ENCODE data around the gene FGD4.
"Not testable (repeated sequence)": the region's sequence is repeated elsewhere in the genome, so short reads cannot be mapped to it uniquely, and the experiment has no call there.

The FGD4 gene

DNA sequence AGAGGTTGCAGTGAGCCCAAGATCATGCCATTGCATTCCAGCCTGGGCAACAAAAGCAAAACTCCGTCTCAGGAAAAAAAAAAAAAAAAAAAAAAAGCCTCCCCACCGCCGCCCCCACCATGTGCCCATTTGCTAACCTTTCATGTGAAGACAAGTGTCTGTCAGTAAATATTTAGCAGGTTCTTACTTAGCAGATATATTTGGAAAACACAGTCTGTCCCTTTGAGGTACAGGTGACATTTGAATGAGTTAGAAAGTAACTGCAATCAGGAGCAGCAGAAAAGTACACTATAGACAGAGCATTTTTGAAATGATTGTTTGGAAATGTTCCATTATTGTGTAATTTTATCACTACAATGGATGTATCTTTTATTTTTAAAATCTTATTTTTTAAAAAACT lies 119.7 kb downstream of the FGD4 start:
- no peak for DNase-seq (ENCODE audit: low read depth in 3 of 3)

DNA sequence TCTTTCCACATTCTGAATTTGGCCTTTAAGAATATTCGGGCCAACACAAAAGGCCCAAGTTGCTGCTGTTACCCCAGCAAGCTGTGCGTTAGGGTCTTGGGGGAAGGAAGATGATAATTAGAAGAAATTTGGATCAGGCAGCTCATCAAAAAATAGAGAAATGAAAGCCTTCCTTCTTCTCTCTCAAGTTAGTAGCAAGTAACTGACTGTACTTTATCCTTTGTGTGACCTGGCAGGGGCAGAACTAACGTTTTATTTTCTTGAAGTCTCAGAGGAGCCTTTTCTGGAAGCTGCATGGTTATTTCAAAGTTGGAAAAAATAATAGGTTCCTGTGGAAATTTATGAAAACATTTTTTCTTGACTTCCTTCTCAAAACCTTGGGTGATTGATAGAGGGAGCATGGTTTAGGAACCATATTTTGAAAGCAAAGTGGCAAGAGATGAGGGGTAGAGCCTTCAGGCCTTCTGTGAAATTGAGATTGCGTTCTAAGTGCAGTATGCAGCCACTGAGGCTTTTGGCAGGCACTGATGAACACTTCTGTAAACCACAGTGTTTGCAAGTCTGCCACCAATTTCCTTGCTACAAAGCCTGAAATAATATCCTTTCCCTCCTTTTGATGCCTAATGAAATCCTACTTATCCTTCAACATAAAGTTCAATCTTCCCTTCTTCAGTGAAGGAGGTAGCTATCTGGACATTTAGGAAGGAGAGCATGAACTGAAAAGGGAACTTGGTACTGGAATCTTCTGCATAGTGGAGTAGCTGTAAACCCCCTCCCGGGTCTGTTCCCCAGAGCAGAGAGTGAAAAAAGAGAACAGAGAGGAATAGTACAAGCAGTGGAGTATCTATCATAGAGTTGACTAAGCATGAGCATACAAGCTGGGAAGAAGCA lies 123.2 kb downstream of the FGD4 start:
- DNase-seq (ENCODE audit: low read depth in 3 of 3), result no peak

DNA sequence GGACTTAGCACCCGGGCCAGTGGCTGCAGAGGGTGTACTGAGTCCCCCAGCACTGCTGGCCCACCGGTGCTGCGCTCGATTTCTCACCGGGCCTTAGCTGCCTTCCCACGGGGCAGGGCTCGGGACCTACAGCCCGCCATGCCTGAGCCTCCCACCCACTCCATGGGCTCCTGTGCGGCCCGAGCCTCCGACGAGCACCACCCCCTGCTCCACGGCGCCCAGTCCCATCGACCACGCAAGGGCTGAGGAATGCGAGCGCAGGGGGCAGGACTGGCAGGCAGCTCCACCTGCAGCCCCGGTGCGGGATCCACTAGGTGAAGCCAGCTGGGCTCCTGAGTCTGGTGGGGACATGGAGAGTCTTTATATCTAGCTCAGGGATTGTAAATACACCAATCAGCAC lies 126.4 kb downstream of the FGD4 start:
- not testable (repeated sequence) for DNase-seq (ENCODE audit: low read depth in 3 of 3)

DNA sequence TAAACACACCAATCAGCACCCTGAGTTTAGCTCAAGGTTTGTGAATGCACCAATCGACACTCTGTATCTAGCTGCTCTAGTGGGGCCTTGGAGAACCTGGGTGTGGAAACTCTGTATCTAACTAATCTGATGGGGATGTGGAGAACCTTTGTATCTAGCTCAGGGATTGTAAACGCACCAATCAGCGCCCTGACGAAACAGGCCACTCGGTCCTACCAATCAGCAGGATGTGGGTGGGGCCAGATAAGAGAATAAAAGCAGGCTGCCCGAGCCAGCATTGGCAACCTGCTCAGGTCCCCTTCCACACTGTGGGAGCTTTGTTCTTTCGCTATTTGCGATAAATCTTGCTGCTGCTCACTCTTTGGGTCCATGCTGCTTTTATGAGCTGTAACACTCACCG lies 127.0 kb downstream of the FGD4 start:
- DNase-seq (ENCODE audit: low read depth in 3 of 3), result not testable (repeated sequence)

DNA sequence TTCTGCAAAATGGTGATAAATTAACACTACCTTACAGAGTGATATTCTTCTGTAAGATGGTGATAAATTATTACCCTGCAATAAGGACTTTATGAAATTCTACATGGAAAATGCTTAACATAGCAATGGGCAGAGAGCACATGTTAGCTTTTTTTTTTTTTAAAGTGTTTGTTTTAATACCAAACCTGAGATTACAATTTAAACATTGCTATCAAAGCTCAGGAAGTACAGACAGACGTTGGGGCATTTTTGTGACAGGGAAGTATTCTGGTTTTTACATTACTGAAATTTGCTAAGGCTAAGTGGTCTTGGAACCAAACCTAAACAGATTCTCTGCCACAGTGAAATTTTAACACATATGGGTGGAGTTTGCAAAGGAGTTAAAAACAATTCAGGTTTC lies 133.1 kb downstream of the FGD4 start:
- DNase-seq (ENCODE audit: low read depth in 3 of 3), result no peak

DNA sequence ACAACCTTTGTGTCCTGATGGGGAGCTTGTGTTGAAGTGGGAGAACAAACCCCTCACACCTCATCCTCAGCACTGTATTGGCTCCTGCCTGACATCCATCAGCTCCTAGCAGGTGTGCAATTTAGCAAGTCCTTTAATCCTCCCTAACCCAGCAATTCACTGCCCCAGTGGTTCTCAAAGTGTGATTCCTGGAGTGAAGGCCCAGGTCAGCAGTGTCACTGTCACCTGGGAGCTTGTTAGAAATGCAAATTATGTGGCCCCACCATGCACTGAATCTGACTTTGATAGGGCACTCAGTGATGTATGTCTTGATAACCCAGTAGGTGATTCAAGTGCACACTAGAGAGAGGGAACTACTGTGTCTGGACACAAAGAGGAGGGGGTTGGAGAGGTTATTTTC lies 133.6 kb downstream of the FGD4 start:
- DNase-seq (ENCODE audit: low read depth in 3 of 3), result no peak

DNA sequence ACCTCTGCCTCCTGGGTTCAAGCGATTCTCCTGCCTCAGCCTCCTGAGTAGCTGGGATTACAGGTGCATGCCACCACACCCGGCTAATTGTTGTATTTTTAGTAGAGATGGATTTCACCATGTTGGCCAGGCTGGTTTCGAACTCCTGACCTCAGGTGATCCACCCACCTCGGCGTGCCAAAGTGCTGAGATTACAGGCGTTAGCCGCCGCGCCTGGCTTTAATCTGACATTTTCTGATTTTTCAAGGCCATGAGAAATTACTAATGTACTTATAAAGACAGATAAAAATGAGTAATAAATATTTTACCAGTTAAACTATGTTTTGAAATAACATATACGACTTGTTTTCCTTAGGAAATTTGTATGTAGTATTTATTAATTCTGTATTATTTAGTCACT lies 134.1 kb downstream of the FGD4 start:
- DNase-seq (ENCODE audit: low read depth in 3 of 3), result not testable (repeated sequence)

DNA sequence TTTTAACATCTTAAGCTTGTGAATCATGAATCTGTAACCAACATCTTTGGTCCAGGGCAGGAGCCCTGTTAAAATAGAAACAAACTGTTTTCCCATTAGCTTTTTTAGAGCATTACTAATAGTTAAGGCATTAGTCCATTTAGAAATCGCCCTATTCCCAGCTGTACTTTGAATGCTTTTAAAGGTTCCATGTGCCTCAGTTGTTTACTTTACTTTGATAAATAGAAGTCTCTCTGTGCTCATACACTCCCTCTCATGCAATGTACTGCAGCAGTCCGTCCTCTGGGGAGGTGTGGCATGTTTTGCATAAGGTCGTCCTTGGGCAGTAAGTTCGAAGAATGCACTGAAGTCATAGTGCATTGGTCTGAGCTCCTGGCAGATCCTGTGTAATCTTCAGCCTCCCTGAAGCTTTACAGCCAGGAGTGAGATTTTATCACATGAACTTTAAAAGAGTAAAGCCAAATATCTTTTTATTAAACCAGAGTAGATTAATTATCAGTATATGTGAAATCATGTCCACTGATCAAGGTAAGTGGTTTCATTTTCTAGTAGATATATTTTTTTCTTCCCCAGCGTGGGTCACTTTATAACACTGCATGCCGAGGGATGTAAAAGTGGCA lies 134.7 kb downstream of the FGD4 start:
- DNase-seq (ENCODE audit: low read depth in 3 of 3), result no peak

DNA sequence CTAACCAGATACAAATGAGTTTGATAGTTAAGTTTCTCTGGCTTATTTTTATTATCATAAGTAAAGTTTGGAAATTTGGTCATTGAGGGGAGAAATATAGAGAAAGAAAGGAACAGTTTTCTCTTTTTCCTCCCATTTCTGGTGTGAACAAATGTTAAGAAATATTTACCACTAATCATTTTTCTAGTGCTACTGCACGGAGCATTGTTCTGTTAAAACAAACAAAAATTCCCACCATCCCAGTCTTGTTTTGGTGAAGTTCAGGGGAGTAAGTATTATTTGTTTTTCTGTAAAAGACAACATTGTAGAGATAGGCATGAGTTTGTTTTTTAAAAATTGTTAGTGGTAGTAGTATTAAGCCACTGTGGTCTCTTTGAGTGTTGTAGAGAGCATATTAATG lies 135.3 kb downstream of the FGD4 start:
- no peak for DNase-seq (ENCODE audit: low read depth in 3 of 3)

DNA sequence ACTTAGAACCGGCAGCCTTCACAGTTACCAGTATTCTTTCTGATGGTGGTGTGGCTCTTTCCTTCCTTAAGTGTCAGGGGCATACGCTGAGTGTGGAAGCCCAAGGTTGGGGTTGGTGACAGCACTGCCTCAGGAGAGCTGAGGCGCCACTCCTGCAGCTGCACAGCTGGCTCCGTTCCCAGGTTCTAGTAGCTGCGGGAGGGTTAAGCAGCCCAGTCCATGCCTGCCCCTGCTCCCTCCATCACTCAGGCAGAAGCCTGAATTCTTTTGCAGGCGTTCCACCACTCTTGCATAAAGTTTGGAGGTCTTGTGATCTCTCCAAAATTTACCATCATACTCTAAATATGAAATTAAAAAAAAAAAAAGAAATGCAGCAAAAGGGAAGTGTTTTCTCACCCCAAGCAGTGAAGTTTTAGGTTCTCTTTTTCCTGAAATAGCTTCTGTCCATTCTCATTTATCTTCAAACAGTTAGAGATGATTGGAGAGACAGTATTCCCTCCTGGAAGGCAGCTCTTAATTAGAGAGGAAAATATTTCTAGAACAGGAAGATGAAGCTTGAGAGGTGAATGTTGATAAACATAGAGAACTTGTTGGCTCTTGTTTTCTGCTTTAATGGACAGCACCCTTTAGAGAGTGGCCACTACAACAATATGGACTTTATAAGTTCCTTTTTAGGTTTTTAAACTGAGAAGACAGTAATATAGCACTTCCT lies 136.1 kb downstream of the FGD4 start:
- no peak for DNase-seq (ENCODE audit: low read depth in 3 of 3)

DNA sequence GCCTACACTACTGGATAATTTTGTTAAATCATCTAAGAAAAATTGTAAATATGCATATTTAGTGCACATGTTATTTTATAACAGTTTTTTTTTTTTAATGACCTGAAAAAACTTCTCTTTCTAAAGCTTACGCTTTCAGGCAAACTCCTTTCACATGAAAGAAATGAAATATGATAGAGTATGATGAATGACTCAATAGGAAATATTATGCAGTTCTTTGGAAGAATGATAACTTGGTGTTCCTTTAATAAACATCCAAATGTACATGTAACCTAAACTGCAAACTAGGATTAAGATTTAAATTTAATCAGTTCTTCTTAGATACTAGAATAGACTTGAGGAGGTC lies 136.6 kb downstream of the FGD4 start:
- DNase-seq (ENCODE audit: low read depth in 3 of 3), result no peak

DNA sequence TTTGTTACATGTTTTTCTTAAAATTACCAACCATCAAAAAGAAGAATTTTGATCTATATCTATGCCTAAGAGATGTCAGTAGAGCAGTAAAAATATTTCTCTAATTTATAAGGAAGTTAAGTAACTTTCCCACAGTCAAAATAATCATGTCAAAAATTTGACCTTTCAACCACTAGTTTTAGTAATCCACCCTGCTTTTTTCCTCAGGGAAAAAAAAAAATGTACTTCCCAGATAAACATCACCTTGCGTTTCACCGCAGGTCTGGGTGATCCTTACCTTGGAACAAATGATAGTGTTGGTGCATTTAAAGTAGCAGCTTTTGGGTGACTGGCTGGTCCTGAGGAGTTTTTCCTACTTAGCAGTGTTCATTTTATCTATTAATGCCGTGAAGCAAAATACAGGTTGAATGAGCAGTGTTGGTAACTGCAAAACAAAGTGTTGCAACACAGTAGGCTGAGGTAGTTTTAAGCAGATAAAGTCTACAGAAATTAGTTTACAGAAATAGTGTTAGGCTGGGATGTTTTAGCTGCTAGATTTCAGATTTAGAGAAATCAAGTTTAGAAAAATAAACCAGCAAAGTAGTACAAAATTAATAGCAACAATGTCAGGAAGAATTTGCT lies 142.5 kb downstream of the FGD4 start:
- DNase-seq (ENCODE audit: low read depth in 3 of 3), result no peak

DNA sequence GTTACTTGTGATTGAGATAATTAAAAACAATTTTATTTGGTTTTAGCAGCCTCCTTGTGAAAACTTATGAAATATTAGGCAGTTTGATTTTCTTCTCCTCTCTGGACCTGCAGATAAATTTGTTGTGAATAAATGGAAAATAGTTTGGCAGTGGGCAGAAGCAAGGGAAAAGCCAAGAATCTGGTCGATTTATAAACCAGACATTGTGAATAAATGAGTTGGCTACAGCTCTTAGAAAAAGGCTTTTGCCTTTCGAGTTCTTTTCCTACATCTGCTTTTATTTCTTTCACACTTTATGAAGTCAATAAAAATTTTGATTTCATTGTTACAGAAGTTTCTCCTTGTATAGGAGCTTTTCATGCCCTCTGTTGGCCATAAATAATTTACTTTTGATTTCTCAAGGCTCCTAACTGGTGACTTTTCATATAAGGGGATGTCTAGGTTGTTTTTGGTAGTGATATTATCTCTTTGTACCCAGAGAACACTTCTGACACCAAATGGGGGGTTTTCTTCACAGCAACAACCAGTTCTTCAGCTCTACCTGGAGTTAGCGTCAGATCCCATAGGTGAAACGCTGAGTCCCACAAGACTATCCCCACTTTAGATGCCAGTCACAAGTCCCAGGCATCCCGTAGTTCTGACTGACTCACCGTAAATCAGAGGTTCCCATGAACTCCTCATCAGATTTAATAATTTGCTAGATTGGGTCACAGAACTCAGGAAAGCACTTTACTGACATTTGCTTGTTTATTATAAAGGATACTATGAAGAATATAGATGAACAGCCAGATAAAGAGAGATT lies 143.3 kb downstream of the FGD4 start:
- no peak for DNase-seq (ENCODE audit: low read depth in 3 of 3)

DNA sequence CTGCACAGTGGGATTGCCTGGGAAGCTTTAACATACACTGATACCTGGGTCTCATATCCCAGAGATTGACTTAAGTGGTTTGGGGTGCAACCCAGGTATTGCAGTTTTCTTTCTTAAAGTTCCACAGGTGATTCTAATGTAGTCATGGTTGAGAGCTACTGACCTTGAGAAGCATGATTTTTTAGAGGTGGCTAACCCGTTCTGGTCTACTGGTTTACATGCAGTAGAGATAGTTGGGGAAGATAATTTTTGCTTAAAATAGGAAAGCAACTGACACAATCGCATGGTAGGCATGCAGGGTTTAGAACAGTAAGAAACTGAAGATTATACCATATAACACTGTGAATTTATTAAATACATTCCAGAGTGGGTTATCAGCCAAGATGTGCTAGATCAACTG lies 145.5 kb downstream of the FGD4 start:
- no peak for DNase-seq (ENCODE audit: low read depth in 3 of 3)

DNA sequence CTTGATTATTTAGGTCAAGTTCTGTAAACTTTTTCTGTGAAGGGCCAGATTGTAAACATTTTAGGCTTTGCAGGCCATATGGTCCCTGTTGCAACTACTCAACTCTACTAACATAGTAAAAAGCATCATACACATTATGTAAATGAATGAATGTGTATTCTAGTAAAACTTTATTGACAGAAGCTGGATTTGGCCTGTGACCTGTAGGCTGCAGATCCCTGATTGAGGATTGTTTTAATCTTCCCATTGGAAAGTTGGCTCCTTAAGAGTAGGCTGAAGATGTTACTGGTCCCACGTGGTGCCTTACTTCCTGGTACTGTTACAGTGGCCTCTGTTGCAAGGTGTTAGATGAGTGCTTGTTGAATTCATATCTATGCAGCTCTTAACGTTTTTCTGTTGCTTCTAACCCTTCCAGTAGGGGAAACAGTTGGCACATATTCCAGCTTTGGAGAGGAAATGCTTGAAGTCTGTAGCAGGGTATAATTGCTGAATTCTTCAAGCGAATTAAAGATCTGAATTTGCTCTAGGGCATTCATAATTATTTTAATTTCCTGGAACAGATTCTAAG lies 146.1 kb downstream of the FGD4 start:
- no peak for DNase-seq (ENCODE audit: low read depth in 3 of 3)

DNA sequence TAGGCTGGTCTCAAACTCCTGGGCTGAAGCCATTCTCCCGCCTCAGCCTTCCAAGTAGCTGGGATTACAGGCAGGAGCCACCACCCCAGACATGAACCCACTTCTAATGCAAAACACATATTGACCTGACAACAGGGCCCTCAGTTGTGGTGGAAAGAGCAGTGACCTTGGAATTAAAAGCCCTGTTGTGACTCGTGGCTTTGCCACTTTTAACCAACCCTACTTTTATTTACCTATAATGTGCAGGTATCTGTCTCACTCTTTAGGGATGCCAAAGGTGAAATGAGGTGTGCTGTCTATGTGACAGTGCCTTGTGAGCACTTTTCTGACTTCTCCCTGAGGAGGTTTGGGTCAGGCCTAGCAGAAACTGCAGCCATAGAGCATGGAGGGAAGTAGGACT lies 146.9 kb downstream of the FGD4 start:
- DNase-seq (ENCODE audit: low read depth in 3 of 3), result no peak

DNA sequence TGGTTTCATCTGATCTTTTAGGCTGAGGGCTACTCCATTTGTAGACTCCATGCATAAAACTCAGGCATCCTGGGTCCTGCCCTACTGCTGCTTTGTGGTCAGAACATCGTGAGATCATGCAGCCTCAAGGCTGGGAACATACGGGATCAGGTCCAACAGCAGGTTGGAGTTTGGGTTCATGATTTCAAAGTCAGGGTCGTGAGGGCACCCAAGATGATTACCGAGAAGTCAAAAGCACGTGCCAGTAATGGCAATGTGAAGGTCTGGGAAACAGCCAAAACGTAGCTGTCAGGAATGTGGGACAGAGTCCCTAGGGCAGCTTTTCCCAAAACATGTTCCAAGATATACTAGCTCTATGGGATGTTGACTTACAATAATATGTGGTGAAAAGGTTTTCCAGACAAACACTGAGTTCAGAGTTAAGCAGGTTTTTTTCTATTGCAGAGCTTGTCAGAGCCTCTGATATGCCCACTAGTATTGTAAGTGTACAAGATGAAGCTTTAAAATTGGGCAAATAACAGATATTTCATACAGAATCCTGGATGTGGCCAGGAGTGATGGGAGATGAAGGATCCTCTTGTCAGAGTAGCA lies 149.4 kb downstream of the FGD4 start:
- no peak for DNase-seq (ENCODE audit: low read depth in 3 of 3)

DNA sequence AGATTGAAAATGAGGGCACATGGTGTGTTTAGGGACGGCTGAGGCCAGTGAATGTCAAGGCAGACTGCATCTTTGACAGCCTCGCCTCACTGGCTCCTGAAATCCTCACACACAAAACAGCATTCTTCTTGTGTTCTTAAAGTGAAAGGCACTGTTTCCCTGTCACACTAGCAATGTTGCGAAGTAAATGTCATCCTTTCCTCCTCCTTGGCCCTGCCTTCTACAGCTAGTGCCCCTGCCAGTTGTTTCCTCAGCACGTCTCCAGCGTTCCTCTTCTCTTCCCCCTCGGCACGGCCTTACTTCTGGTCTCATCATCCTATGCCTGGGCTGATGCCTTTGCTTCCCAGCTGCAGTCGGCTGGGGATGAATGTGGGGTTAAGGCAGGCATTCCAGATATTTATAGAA lies 150.3 kb downstream of the FGD4 start:
- DNase-seq (ENCODE audit: low read depth in 3 of 3), result no peak

DNA sequence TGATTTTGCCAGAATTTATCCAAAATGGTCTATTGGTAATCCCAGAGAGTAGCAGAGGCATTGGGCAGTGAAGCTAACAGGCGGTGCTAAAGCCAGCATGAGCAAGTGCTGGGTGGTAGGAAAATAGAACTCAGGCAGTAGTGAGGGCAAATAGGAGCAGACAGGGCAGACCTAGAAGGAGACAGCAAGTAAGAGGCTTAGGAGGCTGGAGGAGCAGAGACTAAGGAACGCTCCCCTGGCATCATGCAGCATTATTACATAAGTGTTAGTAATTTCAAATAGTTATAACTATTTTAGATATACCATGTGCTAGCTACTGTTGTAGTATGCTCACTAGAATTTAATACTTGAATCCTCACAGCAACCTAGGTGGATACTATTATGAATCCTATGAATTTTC lies 151.7 kb downstream of the FGD4 start:
- DNase-seq (ENCODE audit: low read depth in 3 of 3), result no peak

DNA sequence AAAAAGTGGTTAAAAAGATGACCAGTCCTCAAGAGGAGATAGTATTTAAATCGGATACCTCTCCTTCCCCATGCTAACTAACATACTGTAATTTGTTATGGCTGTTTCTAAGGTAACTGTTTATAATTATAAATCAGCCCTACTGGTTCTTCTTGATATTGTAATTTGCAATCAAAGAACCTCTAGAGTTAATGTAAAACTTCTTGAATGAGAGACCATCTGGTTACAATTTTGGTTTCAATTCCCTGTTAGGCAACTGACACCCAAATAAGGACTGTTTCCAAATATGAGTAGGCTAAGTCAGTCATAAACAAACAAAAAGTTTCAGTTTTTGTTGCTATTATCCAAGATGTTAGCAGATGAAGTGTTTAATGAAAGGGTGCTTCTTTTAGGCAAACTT lies 159.5 kb downstream of the FGD4 start:
- no peak for DNase-seq (ENCODE audit: low read depth in 3 of 3)

DNA sequence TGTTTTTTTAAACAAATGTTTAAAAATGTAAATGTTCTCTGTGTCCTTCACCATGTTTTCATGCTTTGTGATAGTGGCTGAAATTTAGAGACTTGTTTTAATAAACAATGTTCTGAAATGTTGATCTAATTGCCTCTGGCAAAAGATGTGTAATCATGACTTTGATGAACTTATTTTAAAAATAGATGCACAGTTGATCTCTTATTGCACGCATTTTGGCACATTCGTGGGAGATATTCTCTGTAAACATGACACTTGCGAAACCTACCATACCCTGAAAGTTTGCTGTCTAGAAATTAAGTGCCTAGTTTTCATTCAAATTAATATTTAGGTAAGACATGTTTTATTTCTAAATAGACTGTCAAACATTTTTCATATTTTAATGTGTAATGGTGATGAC lies 160.1 kb downstream of the FGD4 start:
- no peak for DNase-seq (ENCODE audit: low read depth in 3 of 3)
